Bronchial epithelial cell (primary cell): Measurements from ENCODE around the gene YAP1. TPM values are rescaled to one million over a fixed set of nuclear protein-coding genes. Genes with fewer than 3 reads are reported as not detected.
"Not testable (repeated sequence)": the region's sequence is repeated elsewhere in the genome, so short reads cannot be mapped to it uniquely, and the experiment has no call there.

Experiments
- DNase-seq: peaks from one replicate; pipeline ENCODE4 v3.0.0-alpha.2; 2010; ENCODE audit warnings: low read depth
- FAIRE-seq: peaks from 2 replicates; lab custom pipeline; 2011; peaks lifted over from hg19 to GRCh38; lab: Jason Lieb, UNC
- H3K27me3 ChIP-seq: 2 replicates; pipeline ENCODE4 v1.5.1; 2011; ENCODE audit warnings: low read length; ENCODE audit not compliant: control insufficient read depth, insufficient read depth
- H3K36me3 ChIP-seq: 2 replicates; pipeline ENCODE4 v1.5.1; 2011; ENCODE audit warnings: low read length; ENCODE audit not compliant: control insufficient read depth, insufficient read depth
- H3K4me3 ChIP-seq: 2 replicates; pipeline ENCODE4 v1.5.1; 2011; ENCODE audit warnings: mild to moderate bottlenecking, low read depth, low read length, control low read depth
- total RNA-seq: library from RNA; depleted of rRNA; stranded (reverse); fragments of >200 nt; gene quantifications from 2 replicates; pipeline ENCODE4 v1.2.1, GENCODE V29; 2014
- TF ChIP-seq, protein P1 (sequence below): IDR thresholded peaks from 2 replicates; pipeline ENCODE4 v1.5.1; 2011; ENCODE audit warnings: mild to moderate bottlenecking, moderate library complexity, low read length, control low read depth, inconsistent platforms; ENCODE audit not compliant: insufficient read depth, severe bottlenecking

YAP1 gene
- total RNA-seq, 1 donor from 2014 or later, result 151 TPM

DNA sequence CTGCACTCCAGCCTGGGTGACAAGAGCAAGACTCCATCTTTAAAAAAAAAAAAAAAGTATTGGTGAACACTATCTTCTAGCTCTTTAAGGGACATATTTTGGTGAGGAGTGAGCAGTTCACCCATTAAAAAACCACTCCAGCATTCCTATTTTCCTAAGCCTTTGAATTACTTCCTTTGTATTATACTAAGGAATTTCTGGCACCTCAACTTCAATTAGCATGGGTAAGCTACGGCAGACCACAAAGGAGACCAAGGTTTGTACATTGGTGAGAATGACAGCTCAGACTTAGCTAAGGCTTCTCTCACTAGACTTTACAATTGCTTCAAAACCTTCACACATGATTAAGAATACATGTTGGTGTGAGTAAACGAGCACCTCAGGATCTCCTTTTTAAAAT lies 150.0 kb downstream of the YAP1 start:
- FAIRE-seq (no peak), DNase-seq (no peak)
- Histone ChIP-seq H3K4me3 (no peak overlapping the region), H3K27me3 (no peaks in the 10 kb centered on the region), H3K36me3 (no peaks in the 10 kb centered on the region)
- TF ChIP-seq, protein P1, sequence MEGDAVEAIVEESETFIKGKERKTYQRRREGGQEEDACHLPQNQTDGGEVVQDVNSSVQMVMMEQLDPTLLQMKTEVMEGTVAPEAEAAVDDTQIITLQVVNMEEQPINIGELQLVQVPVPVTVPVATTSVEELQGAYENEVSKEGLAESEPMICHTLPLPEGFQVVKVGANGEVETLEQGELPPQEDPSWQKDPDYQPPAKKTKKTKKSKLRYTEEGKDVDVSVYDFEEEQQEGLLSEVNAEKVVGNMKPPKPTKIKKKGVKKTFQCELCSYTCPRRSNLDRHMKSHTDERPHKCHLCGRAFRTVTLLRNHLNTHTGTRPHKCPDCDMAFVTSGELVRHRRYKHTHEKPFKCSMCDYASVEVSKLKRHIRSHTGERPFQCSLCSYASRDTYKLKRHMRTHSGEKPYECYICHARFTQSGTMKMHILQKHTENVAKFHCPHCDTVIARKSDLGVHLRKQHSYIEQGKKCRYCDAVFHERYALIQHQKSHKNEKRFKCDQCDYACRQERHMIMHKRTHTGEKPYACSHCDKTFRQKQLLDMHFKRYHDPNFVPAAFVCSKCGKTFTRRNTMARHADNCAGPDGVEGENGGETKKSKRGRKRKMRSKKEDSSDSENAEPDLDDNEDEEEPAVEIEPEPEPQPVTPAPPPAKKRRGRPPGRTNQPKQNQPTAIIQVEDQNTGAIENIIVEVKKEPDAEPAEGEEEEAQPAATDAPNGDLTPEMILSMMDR, result no peak

DNA sequence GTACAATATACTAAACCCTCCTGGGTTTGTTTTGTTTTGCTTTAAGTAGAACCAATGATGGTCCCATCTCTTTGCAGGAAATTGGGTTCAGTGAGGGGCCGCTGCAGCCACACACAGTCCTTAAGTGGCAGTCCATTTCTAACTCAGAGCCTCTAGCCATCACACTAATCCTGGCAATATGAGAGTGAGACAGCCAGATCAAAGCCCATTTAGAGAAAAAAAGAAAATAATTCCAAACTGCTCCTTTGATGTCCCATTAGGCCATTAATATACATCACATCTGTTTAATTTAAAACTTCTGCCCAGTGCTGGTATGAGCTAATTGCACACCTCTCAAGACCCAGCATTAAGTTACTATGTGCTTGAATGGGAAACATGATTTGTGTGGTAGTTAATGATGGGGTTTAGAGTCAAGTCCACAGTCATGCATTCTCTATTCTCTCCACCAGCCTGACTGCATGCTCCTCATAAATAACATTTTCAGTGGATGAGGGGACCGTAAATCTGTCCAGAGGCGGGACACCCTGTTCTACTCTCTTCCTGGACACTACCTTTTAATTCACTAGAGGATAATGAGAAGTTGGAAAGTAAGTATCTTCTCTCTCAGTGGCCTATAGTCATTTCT lies 153.2 kb downstream of the YAP1 start:
- TF ChIP-seq, protein P1, result no peak
- Histone ChIP-seq H3K36me3 (no peaks in the 10 kb centered on the region), H3K4me3 (no peak overlapping the region), H3K27me3 (no peaks in the 10 kb centered on the region)
- FAIRE-seq (no peak), DNase-seq (no peak)

DNA sequence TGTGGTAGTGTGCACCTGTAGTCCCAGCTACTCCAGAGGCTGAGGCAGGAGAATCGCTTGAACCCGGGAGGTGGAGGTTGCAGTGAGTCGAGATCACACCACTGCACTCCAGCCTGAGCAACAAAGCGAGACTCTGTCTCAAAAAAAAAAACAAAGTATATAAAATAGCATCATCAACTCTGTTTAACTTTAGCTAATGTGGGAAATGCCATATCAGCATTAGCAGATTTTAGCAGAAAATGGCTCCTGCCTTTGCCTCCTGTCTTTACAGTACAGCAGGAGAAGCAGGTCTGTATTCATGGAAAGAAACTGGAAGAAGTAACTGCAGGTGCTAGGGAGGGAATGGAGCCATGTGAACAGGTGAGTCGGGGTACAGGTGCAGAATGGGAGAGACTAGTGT lies 154.5 kb downstream of the YAP1 start:
- H3K36me3 ChIP-seq, FAIRE-seq, H3K27me3 ChIP-seq, H3K4me3 ChIP-seq, DNase-seq: not testable (repeated sequence)

DNA sequence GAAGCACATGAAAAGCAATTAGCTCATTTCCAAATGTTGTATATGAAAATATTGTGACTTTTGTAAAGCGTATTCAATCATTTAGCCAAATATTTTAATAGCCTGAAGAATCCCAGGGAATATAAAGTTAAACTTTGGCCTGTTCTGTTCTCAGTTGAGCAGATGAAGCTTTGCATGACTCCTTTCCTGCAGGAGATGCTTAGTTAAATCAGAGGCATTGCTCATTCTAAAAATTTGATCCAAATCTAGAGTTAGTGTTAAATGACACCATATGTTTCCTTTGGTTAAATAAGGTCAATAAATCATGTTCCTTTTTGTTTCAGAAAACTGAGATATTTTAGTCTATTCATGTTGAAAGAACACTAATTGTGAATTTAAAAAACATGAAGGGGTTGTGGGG lies 155.9 kb downstream of the YAP1 start:
- H3K4me3 ChIP-seq, result no peak overlapping the region
- H3K27me3 ChIP-seq, result no peaks in the 10 kb centered on the region
- DNase-seq (no peak), FAIRE-seq (no peak)
- TF ChIP-seq, protein P1, result no peak
- H3K36me3 ChIP-seq, result no peaks in the 10 kb centered on the region

DNA sequence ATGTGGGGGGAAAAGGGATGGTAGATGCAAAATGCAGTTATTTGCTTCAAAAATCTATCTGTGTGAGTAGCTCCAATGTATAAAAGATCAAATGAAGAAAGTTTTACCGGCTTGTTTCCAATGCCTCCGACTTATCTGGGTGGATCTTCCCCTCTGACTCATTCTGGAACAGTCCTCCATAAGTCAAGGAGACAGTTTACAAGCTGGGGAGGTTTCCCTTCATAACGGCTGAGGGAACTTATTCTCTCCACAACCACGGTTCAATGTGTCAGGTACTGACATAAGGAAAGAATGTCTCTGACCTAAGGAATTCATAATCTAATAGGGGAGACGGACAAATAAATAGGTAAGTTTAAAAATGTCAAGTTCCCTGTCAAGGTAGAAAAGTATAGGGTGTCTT lies 157.4 kb downstream of the YAP1 start:
- Histone ChIP-seq H3K27me3 (no peaks in the 10 kb centered on the region), H3K36me3 (no peaks in the 10 kb centered on the region), H3K4me3 (peak overlapping the region; percentile 41)
- TF ChIP-seq, protein P1, result no peak
- FAIRE-seq (no peak), DNase-seq (peak; percentile 70)

DNA sequence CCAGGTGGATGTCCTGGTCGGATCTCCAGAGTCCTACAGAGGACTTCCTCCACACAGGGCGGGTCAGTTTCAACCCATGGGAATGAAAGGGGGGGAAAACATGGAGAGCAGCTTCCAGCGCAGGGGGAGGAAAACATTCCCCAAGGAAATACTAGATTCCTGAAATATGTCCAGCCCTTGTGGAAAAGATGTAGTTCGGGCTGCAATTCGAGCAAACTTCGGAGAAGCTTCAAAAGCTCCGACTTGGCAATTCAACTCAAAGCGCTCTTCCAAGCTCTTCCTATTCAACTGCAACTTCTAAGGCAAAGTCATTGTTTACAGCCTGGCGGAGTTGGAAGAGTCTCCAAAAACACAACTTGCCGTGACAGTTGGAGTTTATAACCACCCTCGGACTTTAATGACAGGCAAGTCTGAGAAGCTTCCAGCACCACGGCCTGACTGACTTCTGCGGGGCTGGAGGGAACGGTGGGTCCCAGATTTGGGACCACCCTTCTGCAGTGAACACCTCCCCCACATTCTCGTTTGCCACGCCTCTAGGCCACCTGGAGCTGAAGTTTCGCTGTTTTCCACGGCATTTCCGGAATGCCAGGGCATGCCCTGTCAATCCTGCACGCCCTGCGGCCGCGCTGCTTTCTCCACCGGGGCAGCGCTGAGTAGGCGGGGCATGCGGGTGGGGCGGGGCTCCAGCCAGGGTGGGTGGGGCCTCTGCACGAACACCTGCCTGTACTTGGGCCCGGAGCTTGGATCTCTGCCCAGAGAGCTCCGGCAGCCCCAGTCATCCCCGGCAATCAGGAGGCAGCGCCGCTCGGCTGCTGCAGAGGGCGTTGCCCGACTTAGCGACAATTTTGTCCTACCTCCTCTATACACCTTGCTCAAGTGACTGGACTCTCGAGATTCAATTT lies 158.1 kb downstream of the YAP1 start:
- H3K4me3 ChIP-seq, result peak overlapping the region; percentile 41
- H3K36me3 ChIP-seq, result no peaks in the 10 kb centered on the region
- TF ChIP-seq, protein P1, result peak; percentile 71
- no peak for FAIRE-seq
- no peaks in the 10 kb centered on the region for H3K27me3 ChIP-seq
- DNase-seq, result peak; percentile 85
